ENCODE results near the gene COBL.

Gene COBL

GRCh38 chr7:51253157-51253556, 63.5 kb downstream of the COBL start:
- no peak for DNase-seq (ENCODE audit: low spot score)

- no peak for DNase-seq (ENCODE audit: low spot score)
Observed at GRCh38 chr7:51251290-51251689, 65.3 kb downstream of the COBL start.

GRCh38 chr7:51250512-51250911, 66.1 kb downstream of the COBL start:
- DNase-seq (ENCODE audit: low spot score): no peak

GRCh38 chr7:51249991-51250390, 66.6 kb downstream of the COBL start:
- DNase-seq (ENCODE audit: low spot score): no peak

- peak; percentile 9 for DNase-seq (ENCODE audit: low spot score)
Observed at GRCh38 chr7:51249187-51249945, 67.2 kb downstream of the COBL start.

- DNase-seq (ENCODE audit: low spot score): no peak
Observed at GRCh38 chr7:51246258-51247245, 70.1 kb downstream of the COBL start.

GRCh38 chr7:51244885-51245284, 71.7 kb downstream of the COBL start:
- no peak for DNase-seq (ENCODE audit: low spot score)

GRCh38 chr7:51244053-51244452, 72.6 kb downstream of the COBL start:
- DNase-seq (ENCODE audit: low spot score): no peak

- no peak for DNase-seq (ENCODE audit: low spot score)
Observed at GRCh38 chr7:51243631-51244030, 73.0 kb downstream of the COBL start.

- DNase-seq (ENCODE audit: low spot score): no peak
Observed at GRCh38 chr7:51242881-51243518, 73.6 kb downstream of the COBL start.

GRCh38 chr7:51242007-51242691, 74.5 kb downstream of the COBL start:
- no peak for DNase-seq (ENCODE audit: low spot score)

- DNase-seq (ENCODE audit: low spot score): no peak
Observed at GRCh38 chr7:51240868-51241267, 75.7 kb downstream of the COBL start.

GRCh38 chr7:51239691-51240090, 76.9 kb downstream of the COBL start:
- no peak for DNase-seq (ENCODE audit: low spot score)

GRCh38 chr7:51238981-51239495, 77.6 kb downstream of the COBL start:
- no peak for DNase-seq (ENCODE audit: low spot score)

GRCh38 chr7:51237446-51238133, 79.0 kb downstream of the COBL start:
- no peak for DNase-seq (ENCODE audit: low spot score)

- DNase-seq (ENCODE audit: low spot score): no peak
Observed at GRCh38 chr7:51236470-51237132, 80.0 kb downstream of the COBL start.

- DNase-seq (ENCODE audit: low spot score): no peak
Observed at GRCh38 chr7:51235593-51236313, 80.9 kb downstream of the COBL start.

GRCh38 chr7:51234609-51235308, 81.8 kb downstream of the COBL start:
- no peak for DNase-seq (ENCODE audit: low spot score)

- DNase-seq (ENCODE audit: low spot score): no peak
Observed at GRCh38 chr7:51234139-51234538, 82.5 kb downstream of the COBL start.
